Activated T-cell treated with anti-CD3 and anti-CD28 coated beads, Interleukin-2, amount 50 U/mL, for 48 hours (primary cell): ENCODE measurements around the gene EXOC7.

Experiments used
- DNase-seq, 2 experiments: peaks; one replicate each; pipeline ENCODE4 v3.0.0-alpha.2; 2020

Gene EXOC7, protein sequence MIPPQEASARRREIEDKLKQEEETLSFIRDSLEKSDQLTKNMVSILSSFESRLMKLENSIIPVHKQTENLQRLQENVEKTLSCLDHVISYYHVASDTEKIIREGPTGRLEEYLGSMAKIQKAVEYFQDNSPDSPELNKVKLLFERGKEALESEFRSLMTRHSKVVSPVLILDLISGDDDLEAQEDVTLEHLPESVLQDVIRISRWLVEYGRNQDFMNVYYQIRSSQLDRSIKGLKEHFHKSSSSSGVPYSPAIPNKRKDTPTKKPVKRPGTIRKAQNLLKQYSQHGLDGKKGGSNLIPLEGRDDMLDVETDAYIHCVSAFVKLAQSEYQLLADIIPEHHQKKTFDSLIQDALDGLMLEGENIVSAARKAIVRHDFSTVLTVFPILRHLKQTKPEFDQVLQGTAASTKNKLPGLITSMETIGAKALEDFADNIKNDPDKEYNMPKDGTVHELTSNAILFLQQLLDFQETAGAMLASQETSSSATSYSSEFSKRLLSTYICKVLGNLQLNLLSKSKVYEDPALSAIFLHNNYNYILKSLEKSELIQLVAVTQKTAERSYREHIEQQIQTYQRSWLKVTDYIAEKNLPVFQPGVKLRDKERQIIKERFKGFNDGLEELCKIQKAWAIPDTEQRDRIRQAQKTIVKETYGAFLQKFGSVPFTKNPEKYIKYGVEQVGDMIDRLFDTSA

DNA sequence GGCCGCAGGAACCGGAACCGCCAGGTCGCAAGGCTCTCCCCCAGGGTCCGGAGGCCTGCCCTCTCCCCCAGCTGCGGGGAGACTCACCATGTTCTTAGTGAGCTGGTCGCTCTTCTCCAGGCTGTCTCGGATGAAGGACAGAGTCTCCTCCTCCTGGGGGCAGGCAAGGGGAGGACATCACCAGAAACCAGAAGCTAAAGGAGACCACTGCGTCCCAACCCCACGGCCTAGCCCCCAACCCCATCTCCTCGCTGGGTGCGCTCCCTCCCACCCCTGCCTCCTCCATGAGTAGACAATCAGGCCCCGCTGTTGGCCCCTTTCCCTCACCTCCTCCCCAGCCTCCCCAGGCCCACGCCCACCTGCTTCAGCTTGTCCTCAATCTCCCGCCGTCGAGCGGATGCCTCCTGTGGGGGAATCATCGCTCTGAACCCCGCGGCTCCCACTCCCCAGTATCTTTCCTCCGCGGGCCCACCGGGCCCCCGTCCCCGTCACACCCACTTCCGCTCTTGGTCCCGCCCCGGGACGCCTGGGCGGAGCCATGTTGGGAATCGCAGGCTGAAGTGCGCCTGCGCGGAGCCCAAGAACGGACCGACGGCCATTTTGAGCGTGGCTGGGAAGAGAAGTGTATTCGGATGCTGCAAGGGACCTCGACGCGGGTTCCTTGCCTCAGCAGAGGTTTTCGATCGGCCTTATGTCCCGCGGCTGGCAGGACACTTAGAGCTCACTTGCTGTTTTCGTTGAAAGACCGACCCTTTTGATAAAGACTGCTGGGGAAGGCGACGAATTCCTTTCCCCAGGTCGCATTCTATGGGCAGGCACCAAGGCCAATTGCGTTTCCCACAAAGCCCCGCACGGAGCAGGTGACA lies at the start of gene EXOC7:
Gene EXOC7 (minus strand): TSS at position 514 of the 866 bp plus-strand sequence. CDS start 95 bp downstream, at position 419.
- peak; percentile 97 to 99 for DNase-seq

DNA sequence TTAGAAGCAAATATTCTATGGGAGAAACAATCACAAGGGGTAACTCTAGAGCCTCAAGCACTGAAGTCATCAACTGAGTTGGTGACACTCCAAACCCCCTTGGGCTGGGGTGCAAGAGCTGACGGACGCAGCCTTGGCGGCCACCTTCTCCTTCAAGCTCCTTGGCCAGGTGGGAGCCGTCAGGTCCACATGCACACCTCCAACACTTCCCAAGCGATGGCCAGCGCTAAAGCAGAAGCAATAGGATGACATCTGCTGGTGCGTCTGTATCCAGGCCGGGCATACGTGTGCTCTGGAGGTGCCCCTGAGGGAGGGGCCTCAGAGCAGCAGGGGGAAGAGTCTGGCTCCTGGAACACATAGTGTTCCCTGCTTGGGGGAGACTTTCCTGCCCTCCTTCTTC lies 49.6 kb upstream of the EXOC7 start:
- peak in 1 of 2 experiments; percentile 6 for DNase-seq

DNA sequence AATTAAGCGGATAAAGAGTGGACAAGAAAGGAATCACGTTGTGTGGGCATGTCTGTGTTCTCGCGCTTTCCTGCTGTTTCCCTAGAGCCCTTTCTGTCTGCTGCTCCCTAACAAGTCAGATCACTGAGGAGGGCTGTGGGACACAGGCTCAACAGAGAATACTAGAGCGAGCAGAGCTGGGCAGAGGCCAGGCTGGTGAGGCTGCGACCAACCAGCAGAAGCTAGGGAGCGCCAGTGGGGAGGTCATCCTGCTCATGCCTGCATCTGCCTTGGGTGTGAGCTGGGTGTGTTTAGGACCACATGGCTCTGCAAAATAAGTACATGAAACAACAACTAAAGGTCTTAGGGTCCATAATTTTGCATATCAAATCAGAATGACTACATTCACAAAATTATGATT lies 49.0 kb upstream of the EXOC7 start:
- peak in 1 of 2 experiments; percentile 8 for DNase-seq

DNA sequence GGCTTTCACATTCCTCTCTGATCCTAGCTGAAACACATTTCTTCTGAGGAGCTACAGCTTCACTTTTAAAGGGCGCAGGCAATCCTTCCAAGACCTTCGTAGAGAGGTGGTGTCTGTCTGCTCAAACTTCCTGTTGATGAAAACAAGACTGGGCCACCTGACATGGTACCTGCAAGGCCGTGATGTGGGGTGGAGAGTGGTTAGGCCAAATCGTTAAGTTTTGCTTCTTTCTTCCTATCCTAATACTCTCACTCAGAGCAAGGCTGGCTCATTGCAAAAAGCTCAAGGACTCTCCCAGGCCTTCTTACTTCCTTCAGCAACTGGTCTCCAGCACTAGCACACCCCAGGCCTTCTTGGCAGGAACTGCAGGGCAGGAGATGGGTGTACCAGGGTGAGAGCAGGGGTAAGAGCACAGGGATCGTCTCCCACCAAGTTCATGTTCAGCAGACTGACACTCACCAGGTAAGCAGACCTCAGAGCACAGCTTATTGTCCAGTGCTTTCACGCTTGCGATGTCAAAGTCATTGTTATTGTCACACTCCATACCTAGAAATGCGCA lies 48.4 kb upstream of the EXOC7 start:
- peak in 1 of 2 experiments; percentile 16 for DNase-seq

DNA sequence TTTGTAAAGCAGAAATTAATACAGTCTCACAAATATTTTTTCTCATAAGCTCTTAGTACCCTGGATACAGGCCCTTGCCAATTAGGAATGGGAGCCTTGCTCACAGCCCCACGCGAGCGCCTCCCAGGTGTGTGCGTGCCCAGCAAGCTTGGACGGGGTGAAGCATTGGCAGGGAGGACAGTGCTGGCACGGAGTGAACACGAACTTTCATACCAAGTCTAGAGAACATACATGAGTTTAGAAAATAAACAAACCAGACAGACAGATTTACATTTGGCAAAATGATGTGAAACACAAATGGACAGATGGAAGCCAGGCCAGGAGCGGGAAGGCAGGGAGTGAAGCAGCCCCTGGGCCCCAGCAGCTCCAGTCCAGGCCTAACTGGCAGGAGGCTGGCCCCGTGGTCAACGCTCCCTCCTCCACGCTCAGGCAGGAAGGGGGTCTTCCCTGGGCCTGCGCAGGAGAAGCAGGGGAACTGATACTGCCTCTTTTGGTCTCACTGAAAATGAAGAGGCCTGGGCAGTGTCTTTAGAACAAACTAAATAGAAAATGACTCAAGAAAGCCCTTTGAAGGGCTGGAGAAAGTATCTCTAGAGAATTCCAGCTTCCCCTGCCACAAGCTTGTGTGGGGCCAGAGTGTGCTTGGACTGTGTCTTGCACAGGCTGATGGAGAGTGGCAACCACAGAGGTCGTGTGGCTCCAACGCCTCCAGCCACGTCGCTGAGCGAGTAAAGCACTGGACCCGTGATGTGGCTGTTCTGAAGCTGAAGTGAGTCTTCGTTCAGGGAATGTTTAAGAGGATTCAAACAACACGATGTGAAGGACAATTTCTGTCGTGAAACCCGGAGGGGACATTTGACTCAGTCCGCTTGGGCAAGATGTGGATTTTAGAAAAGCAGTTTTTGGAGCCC lies 47.4 kb upstream of the EXOC7 start:
- peak in 1 of 2 experiments; percentile 10 for DNase-seq

DNA sequence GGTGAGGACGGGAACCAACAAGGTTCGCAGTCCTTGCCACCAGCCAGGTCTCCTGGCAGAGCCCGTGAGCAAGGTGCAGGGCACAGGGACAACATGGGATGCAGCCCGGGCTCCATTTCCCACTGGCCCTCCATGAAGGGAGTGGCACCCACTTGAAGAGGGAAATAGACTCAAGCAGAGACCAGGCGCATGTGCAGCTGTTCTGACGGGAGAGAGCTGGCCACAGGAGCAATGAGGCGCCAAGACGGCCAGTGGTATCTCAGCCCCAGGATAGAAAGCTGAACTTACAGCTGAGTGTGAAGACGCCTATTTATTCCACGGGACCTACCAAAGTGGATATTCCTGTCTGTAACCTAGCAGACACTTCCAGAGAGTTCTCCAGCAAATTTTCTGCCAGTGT lies 45.6 kb upstream of the EXOC7 start:
- DNase-seq, result no peak

DNA sequence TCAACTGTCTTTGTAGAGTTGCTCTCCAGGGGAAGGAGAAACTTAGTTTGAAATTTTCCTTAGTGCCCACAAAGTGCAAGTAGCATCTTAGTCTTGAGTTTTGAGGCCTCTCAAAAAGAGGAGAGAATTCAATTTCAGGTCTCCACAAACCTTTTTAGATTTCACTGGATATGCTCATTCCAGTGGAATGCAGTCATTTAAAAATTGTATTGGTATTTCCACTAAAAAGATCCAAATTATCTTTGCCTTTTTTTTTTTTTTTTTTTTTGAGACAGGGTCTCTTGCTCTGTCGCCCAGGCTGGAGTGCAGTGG lies 44.4 kb upstream of the EXOC7 start:
- no peak for DNase-seq

DNA sequence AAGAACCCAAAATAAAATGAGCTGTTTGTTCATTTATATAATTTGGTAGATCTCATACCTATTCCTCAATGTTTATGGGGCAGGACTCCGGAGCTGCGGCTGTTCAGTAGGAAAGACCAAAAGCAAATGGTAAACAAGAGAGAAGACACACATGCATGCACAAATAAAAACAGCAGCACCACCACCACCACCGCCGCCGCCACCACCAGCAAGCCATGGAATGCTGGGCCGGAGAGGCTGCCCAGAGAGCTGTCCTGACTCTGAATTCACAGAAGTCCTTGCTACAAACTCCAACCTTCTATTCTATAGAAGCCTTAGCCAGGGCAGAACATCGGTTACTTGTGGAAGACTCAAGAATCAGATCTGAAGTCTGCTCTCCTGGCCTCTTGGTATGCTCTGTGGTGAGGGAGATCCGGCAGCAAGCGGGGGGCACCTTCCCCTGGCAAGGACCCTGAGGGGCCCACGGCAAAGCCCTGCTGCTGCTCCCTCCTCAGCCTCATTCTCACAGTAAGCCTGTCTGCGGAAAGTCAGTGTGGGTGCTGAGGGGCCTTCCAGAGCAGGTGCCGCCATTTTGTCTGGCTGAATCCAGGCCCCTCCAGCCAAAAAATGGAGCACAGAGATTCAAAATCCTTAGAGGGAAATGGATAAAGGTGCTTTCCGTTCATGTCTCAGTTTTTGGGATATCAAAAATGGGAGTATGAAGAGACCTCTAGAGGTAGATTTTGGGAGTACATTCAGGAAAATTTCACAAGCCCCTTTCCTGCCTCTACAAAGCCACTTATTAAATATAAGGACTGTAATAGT lies 43.8 kb upstream of the EXOC7 start:
- no peak for DNase-seq

DNA sequence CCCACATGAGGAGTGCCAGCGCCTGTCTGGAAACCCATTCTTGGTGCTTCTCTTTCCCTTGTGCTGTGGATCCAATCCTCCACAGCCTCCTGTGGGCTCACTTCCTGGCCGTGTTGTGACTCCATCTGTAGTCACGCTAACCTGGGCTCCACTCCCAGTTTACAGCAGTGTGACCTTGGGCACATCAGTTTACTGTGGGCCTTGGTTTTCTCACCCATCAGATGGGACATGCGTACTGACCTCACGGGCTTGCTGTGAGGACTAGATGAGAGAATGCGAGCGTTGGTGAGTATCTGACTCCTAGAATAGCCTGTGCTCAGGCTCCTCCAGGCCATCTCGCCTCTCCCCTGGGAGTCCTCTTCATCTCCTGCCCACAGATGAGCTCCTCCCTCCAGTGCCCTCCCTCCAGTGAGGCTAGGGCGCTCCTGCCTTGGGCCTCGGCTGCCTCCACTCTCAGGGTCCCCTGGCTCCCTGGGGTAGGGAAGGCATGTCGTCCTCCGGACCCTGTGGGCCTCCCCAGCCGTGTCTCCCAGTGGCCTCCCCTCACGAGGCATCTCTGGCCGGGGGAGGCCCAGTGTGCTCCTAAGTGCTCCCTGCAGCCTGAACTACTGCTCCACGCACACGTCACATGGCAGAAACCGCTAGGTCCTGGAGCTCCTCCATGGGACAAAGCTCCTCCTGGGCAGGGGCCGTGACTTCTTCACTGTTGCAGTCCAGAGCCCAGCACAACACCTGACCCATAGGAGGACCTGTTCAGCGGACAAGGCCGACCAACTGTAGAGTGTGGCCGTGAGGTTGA lies 42.7 kb upstream of the EXOC7 start:
- DNase-seq, result peak in 1 of 2 experiments; percentile 59

DNA sequence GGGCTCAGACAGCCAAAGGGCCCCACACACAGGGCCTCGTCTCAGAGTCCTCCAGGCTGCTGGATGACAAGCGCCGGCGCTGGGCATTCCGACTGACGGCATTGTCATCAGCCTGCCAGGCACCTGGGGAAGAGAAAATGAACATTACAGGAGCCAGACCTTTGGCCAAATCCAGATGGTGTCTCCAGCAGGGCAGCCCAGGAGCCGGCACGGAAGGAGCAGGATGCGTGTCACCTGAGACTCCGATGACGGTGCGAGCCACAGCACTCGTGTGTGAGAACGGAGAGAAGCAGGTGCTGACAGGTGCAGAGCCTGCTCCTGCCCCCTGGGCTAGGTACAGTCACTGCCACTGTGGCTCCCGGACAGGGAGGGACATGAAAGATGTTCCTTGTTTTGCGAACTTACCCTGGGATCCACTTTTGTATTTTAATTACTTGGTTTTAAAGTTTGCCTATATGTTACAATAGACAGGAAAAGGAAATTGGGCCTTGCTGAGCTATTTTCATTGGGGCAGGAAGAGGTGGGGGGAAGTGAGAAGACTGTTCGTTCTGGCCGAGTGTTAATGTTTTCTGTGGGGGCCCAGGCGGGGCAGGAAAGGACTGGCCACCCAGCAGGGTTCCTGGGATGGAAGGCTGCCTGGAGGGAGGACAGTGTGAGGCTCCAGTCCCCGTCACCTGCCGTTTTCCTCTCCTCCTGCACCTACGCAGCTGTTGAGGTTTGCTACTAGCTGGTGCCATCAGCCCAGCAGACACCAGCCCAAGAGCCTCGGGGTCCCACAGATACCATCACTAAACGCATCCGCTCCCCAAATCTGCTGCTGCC lies 41.9 kb upstream of the EXOC7 start:
- DNase-seq, result peak in 1 of 2 experiments; percentile 61

DNA sequence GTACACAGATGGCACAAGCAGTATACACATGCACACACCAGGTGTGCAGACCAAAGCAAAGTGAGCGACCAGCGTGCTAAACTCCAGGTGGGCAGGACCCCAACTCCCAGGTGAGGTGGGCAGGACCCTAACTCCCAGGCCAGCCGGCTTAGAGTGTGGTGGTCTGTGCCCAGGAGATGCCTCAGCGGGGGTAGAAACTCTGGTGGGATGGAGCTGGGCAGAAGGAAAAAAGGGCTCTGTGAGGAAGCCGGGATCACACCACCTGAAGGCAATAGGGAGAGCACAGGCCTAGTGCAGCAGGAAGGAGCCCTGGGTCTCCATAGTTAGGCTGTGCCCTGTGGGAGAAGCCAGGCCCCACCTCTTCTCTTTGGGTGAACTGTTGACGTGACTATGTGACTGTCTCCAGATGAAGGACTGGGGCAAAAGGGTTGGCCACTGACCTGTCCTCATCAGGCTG lies 39.0 kb upstream of the EXOC7 start:
- no peak for DNase-seq

DNA sequence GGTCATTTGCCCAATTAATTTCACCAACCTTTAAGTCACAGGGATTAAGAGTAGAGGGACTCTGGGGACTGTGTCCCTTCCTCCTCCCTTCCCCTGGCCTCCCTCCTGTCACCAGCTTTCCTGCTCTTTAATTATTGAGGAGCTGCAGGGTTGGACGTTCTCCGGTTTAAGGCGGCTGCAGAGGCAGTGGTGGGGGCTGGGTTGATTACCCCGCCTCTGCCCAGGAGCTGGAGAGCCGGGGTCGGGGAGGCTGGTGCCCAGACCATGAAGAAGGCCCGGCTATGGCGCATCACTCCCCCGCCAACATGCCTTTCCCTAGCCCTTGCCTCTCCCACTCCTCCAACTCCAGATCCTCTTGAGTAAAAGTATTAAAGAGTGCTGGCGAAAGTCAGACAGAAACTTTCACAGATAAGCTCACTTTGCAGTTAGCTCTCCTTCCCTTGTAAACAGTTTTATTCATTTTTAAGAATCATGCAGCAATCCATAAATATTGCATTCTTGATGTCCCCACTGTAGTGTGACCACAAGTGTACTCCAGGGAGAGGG lies 38.5 kb upstream of the EXOC7 start:
- DNase-seq, result no peak

DNA sequence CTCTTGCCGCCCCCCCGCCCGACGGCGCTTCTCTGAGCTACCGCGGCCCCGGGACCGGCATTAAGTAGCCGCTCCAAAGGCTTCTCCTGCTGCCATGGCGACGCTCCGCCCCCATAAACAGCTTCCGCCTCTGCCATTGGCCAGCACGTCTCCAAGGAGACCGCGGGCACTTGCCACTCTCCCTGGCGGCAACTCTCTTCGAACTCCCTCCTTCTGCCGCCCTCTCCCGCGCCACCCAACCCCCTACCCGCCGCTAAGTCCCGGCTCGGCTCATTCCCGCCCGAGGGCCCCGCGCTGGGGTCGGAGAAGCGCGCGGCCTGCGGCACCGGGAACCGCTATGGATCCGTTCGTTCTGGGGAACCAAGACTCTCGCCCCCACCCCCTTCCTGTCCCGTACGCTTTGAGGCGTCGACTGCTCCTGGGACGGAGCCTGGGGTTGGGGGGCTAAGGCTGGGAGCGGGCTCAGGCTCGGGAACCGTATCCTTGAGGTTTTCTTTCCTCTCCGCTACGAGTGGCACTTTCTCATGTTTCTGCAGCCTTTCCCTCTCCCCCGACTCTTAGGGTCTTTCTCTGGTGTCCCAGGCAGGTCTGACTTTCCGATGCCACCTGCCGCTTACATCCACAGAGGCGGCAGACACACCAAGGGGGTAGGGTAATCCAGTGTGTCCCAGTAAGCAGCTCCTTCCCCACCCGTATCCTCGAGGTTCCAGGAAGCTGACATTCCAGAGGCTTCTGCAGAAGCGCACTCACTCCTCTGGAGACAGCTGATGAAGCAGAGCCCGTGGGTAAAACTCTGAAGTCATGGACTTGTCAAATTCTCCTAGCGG lies 37.8 kb upstream of the EXOC7 start, which contains the start of gene FOXJ1:
Gene FOXJ1 (minus strand): TSS at position 34 of the 827 bp plus-strand sequence. CDS start 850 bp downstream, outside the sequence.
- peak; percentile 96 to 97 for DNase-seq

DNA sequence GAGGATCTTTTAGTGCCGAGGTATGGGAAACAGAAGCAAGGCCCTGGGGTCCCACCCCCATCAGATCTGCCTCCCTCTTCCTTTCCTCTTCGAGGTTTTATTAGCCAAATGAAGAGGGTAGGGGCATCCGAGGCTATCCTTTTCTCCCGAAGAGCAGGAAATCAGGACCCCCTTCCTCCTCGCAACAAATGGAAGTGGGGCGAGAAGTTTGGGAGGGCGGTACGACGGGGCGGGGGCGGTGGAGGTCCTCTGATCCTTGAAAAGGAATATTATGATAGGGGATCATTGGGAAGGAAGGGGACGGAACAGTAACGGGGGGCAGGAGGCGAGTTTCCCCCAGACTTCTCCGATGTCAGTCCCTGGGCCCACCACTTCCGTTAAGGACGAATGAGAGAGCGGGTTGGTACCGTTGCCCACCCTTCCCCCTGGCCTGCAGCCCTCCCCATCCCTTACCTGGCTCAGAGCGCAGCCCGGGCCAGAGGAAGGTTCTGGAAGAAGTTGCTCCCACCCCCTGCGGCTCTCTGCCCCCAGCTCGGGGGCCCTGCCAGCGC lies 37.1 kb upstream of the EXOC7 start:
- no peak for DNase-seq

DNA sequence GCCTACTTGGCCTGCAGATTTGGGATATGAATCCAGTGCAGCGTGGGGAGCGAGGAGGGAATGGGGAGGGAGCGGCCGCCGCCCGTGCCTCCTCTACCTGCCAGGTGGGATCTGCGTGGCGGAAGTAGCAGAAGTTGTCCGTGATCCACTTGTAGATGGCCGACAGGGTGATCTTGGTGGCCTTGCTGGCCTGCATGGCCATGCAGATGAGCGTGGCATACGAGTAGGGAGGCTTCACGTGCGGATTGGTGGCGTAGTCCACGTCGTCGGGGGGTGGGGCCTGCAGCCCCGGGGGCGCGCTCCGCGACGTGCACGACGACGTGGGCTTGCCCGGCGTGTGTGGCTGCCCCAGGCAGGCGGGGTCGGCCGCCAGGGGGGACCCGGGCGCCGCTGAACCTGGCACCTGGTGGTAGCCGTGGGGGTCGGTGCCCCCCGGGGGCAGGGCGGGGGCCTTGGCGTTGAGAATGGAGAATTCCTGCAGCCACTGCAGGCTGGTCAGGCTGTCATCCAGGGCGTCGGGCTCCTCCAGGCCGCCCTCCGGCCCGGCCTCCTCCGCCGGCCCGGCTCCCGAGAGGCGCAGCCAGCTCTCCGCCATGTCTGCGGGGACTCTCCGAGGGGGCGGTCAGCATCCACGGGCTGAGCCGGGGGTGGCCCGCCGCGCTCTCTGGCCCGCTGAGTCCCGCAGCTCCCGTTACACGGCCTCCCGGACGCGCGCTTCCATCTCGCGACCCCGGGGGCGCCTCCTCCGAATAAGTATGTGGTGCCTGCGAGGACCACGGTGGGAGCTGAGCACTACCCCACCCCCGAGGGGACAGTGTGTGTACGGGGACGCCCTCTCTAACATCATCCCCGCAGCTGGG lies 36.4 kb upstream of the EXOC7 start:
- DNase-seq, result peak; percentile 56 to 71
